HG03571 (cell line): Measurements from ENCODE around the gene TEKT3.

Experiments used
- ATAC-seq: cut with Tn5 transposase; IDR thresholded peaks from one replicate; pipeline ENCODE4 v1.9.1; 2021; ENCODE audit not compliant: unreplicated experiment

Gene TEKT3

DNA sequence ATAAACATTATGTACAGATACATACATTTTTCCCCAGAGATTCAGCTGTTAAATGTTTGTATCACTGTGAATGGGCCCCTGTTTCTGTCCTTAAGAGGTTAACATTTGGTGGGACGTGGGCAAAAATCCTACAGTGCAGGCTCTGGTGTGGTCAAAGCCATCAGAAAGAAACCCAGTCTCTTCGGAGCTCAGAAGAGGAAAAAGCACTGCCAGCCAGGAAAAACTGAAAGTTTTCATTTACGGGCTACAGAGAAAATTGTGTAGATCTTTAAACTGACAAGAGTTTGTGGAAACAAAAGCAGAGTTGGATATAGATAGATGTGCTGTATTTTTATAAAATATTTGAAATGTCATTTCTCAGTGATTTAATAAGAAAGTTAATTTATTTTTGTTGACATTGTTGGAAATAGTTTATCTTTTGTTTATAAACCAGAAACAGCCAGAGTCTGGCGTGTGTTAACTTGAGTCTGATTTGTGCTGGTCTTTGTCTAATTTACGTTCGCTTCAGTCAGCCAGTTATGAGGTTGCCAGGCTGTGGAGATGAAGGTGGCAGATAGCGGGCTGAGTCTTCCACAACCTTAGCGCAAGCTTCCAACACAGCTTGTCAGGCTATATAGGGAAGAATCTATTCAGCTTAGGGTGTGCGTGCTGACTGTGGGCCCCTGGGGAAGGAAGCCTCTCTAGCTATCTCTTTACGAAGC is 9.5 kb upstream of the TEKT3 start:
- ATAC-seq: no peak

DNA sequence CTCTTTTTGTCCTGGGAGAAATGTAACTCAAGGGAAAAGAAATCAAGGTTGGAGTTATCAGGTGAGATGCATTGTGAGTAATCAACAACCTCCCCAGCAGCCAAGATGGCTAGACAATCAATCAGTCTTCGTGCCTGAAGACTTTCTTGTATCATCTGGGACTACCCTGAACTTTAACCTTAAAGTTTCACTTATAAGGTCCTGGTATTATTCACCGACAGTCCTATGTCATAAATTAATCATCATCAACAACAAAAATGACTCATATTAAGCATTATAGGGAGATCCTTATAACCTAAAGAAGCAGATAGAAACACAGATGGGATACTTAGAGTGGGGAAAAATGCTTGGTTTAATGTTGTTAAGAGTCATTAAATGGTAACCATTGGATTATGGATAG is 7.7 kb upstream of the TEKT3 start:
- no peak for ATAC-seq

DNA sequence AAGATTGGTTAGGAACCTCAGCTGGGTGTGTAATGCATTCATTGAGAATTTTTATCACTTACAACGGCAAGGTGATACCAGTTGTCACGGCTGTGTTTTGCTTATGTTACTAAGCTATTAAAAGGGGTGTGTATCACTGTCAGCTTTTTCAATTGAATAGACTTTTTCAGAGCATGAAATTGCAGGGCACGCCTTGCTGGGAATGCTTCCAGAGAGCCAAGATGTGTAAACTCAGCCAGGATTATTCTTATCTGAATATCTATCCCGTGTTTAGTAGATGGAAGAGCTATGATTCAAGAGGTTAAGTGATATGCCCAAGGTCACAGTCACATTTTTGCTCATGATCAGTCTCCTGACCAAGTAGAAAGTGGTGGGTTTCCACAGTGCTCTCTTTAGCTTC is 6.6 kb upstream of the TEKT3 start:
- ATAC-seq: no peak

DNA sequence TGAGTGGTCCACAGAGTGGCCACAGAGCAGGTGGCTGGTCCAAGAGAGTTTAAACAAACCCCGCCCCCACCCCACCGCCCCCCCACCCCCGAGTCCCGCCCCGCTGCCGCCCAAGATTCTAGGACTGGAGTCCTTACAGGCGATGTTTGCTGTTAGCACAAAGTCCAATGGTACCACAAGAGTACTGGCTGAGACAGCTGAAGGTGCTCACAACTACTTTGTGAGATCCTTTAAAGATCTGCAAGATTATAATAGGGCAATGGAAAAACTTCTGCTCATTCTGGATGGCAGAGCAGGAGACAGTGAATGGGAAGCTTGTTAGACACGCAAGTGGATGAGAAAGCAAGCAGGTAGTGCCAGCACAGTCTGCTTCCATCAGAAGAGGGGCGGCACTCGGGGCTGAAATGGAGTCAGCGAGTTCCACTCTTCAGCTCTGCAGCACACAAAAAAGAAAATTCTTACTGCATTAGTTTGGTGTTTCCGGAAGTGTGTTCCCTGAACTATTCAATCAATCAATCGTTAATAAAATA is 4.7 kb upstream of the TEKT3 start:
- ATAC-seq: no peak

DNA sequence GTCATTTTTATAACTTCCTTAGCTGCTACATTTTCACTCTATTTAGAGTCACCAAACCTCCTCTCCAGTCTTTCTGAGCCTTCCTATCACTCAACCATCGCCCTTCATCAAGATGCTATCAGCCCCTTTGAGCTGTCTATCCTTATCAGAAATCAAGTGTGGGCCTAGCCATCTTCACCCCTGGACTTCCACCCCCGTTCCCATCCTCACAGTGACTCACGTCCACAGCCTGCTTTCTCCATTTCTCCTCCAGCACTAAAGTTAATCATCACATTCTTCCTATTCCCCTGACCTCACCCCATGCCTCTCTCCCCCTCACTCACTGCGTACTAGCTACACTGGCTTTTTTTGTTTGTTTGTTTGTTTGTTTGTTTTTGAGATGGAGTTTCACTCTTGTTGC is 2.4 kb upstream of the TEKT3 start:
- no peak for ATAC-seq

DNA sequence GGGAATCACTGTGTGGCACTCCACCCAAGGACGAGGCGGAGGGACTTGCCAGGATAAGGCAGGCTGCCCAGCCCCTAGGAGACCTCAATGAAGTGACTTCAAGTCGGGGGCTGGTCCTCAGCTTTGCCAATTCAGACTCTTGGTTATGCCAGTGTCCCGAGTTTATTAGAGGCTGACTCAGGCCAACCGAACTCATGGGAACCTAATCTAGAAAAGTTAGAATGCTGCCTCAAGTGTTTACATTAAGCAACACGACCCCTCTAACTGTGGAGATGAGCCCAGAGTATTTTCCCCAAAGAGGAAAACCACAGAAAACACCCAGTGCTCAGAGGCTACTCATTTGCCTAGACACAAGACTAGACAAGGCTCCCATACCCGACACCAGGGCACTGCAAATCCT is 1.1 kb upstream of the TEKT3 start:
- ATAC-seq: no peak

DNA sequence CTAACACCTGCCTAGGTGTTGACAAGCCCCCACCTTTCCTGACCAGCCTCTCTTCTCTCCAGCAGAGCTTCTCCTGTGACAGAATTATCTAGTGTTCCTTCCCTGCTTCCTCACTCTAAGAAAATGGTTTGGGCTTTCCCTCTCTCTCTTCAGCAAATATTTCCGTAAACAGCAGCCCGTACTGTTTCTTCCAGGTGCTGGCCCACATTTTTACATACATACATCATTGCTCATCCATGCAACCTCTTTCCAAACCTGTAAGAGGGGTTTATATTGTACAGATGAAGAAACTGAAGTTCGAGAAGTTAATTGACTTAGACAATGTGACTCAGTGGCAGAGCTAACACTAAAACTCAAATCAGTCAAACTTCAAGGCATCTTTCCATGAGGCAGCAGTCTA is 569 bp upstream of the TEKT3 start:
- ATAC-seq: no peak

DNA sequence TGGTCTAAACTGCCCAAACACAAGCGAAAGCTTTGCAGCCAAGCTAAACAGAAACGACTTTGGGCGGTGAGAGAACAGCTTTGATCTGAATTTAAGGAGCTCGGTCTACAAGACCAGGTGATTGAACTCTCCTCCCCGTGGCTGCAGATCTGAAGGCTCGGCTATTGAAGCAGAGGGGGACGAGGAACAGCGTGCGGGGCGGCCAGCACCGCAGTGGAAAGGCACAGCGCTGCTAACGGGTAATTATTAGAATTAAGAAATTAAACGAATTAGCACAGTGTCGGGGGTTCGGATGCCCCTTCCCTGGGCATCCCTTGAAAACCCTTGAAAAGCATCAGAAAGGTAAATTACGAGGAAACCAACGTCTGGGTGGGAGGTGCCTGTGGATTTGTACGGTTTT is 431 bp downstream of the TEKT3 start:
- no peak for ATAC-seq

DNA sequence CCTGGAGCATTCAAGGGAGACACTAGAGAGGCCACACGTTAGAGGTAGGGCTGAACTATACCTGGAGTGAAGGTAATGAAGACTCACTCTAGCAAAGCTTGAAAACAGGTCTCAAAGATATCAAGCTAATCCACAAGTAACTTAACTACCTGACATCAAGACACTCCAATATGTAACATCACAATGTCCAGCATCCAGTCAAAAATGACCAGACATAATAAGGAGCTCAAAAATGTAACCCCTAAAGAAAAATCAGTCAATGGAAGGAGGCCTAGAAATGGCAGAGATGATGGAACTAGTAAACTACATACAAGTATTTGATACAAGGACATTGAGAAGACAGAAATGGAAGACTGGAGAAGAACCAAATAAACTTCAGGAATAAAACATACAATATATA is 6.0 kb downstream of the TEKT3 start:
- no peak for ATAC-seq

DNA sequence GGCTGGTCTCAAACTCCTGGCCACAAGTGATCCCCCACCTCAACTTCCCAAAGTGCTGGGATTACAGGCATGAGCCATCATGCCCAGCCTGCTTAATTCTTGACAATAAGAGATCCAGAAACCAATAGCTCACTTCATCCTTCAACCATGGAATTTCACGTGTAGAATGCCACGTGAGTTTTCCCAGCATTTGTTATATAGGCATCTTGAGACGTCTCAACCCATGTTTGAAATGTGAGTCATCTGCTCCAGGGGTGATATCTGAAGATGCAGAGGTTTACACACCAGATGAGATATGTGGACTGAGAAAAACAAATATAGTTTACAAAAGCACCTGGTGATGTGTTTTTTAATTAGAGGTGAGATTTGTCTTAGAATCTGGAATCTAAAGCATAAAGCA is 7.1 kb downstream of the TEKT3 start:
- ATAC-seq: no peak

DNA sequence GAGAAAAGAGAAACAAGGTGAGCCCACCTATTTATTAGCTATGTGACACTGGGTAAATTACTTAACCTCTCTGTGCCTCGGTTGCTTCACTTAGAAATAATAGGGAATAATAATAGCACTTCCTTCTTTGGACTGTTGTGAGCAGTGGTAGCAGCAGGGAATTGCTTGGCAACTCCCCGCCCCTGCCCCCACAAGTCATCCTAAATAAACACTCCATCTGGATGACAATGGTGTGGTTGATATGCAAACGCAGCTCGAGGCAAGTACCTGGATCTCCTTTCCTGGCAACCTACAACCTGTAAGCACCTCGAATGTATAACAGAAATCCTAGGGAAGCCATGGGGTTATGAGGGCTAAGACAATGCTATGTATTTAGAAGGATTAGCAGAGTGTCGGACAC is 9.1 kb downstream of the TEKT3 start:
- no peak for ATAC-seq

DNA sequence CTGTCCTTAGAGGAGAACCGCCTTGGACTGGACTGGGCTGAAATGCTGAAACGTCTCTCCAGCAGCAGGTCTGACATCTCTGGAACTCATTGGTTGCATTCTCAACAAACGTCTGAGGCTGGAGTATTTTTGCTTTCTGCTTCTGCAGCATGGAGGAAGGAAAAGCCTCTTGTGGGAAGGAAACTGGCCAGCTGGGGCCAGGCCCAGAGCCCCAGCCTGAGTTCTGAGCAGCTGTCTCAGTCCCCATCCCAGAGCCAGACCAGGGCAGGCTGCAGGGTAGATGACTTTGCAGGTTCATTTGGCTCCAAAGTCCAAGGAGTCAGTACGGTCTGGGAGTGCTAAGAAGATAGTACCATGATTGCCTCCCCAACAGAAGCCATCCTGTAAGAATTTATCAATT is 18.3 kb downstream of the TEKT3 start:
- no peak for ATAC-seq

DNA sequence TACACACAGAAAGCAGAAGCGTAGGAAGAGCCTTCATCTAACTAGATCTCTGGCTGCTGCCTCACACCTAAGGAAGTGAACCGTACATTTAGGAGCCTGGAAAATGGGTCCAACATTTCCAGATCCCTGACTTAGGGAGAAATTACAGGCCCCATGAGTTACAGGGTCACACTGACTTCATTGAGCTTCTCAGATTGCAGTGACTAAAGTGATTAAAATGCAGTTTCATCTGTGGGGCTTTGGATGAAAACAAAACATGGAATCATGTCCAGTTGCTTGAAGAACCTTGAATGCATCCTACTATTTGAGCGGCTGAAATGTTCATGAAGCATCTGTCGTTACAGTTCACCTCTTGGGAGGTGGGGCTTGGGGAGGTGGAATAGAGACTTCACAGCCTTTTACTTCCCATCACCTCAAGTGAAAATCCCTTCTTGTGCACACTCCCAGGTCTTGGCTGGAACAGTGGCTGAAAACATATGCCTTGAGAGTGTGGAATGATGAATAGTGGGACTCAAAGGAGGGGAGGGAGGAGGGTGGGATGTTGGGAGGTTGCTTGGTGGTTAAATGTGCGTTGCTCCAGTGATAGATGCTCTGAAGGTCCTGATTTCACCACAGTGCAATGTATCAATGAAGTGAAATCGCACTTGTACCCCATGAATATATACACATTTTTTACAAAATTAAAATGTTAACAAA is 19.7 kb downstream of the TEKT3 start:
- no peak for ATAC-seq

DNA sequence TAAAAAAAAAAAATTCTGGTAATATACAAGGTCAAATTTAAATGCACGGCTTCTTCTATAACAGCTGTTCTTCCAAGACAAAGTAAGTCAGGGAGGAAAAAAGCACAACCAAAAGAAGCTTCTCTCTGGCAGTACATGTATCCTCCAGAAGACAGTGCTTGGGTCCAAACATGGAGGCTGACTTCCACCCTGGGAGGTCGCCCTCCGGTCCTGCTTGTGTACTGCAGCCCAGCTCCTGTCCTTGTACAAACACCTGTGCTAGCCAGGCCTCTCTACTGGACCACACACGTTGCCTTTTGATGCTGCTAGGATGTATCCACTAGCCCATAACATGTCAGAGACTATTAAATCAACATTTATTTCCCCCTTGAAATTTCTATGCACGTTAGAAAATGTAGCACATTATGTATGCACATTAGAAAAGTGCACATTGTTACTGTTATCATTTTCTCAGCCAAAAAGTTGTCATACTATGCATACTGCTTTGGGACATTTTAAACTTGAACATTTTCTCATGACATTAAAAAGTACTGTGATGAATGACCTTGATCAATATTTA is 21.9 kb downstream of the TEKT3 start:
- no peak for ATAC-seq

DNA sequence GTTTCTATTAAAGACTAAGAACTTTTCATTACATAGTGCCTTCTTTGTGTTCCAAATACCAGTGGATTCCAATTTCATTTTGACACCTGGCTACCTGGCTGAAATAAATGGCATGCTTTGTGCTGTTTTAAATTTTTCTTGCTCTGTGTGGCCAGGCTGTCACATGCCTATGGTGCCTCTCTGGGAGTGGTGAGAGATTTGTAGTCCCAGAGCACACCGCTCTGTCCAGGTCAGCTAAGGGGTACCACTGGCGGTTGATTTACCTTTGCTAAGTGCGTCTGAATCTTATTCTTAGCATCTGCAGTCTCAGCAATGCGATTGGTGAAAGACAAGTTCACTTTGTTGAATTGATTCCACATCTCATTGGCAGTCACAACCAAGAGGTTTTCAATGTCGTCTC is 29.4 kb downstream of the TEKT3 start:
- ATAC-seq: no peak

DNA sequence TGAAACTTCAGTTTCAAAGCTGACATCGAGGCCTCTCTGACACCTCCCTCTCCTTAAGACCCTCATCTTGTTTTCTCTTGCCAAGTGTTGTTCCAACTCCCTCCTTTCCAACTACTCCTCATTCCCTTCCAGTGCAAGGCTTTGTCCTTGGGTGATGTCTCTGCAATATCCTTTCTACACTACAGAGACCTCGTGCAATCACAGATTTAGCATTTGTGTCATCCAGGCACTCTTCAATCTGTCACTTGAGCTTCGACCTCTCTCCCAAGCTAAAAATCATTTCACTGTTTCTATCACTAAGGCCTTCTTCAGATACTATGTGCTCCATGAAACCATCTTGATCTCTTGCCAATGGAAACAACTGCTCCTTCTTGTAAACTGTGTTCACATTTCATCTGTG is 31.6 kb downstream of the TEKT3 start:
- ATAC-seq: no peak

DNA sequence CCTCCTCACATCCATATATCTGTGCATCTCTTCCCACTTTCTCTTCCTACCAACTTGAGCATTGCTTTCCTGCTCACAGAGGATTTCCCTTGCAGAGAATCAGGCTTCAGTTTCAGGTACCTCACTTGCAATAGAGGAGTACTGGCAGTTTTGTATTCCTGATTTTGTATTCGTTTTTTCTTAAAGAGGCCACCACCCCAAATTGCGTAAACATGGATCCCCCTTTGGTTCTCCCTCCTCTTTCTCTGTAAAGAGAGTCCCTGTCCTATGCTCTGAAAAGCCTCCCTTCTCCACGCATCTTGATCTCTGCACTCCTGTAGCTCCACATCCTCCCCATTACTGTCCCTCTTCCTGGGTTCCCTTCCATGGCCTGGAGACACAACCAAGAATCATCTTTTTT is 32.2 kb downstream of the TEKT3 start:
- no peak for ATAC-seq

DNA sequence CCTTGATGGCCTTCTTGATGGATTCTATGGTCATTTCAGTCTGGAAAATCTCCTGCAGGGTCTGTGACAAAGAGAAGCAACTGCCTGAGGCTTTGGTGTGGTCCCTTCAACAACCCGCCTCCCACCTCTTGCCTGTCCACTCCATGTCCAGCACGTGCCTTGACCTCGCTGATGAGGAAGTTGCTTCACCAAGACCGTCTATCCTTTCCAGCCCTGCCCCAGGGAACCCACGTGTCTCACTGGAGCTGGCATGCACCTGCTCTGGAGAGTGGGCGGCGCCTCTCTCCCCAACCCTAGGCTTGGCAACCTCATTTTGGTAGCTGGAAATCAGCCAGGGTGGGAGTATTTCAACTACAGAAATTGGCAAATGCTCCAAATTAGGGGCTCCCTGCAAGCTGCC is 32.6 kb downstream of the TEKT3 start:
- no peak for ATAC-seq

DNA sequence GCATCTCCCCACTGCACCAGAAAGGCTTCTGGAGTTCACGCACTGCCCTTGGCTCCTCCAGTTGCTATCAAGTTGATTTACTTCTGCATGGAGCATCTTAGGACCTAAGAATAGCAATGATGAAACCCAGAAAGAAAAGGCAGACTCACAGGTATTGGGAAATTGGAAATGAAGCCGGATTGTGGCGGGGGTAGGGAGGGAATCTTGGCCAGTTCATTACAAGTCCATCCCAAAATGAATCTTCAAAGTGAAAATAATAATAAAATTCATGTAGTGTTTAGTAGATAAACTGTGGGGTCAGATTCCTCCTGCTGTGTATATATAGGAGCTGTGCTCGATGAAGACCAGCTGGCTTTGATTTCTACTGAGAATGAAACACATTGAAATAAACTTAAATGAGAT is 33.7 kb downstream of the TEKT3 start:
- ATAC-seq: no peak

DNA sequence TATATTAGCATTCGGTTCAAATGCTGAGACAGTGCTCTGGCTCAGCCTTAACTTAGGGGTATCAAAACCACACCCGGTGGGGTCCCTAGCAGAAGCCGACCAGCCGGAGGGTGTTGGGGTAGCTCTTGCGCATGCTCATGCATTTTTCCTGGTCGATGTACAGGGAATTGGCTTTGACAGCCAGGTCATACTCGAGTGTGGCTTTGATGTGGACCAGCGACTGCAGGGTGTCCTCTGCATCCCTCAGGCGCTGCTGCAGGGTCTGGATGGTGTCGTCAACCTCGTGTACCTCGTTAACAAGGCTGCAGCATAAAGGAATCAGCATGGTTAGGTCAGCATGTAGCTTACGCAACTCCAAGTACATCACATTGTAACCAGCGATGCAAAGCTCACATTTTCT is 37.5 kb downstream of the TEKT3 start:
- ATAC-seq: no peak

DNA sequence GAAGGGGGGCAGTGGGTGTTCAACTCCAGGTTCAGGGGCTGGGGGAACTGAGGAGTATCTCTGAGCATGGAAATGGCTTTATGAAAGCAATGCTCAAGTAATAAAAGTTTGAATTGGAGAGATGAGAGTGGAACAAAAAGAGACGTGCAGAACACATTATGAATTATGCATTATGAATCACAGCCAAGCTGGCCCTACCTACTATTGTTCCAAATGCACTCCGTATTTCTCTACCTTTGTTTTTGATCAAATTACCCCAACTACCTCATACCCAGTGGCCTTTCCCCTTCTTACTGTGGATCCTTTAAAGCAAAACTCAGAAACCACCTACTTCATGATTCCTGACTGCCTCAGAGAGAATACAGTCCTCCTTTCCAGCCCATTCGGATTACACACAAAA is 38.1 kb downstream of the TEKT3 start:
- ATAC-seq: no peak

DNA sequence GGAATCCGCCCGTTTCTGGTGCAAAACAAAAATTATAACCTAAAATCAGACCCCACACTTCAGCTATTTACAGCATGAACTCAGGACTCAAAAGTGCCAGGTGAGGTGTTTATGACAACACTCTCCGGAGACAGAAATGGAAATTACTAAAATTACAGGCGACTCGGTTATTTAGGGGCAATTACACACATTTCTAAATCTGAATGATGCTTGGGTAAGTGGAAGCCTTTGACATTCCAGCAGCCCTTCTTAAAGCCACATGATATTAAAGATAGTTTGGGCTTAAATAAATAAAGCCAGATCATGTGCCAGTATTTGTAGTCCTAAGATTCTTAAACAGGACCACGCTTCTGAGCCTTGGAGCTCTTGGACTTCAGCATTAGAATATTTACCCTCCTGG is 39.6 kb downstream of the TEKT3 start:
- no peak for ATAC-seq
